Spinal cord (tissue), 10 donors: ENCODE results near the gene SNX32. TPM values are rescaled to one million over a fixed set of nuclear protein-coding genes. Genes with fewer than 3 reads are reported as not detected.
A peak's percentile ranks its signal among the peaks of the same experiment; 100 is the strongest.

ENCODE experiments used
- DNase-seq, 6 donors: peaks; one replicate each; pipeline versions ENCODE4 v3.0.0 to v3.0.0-alpha.2; 2013 to 2015; ENCODE audit warnings: low spot score in 6 of 6, low read depth in 4 of 6
- H3K27ac ChIP-seq: one replicate; pipeline ENCODE4 v1.5.1; 2013; ENCODE audit warnings: low read depth, low read length, control low read depth
- H3K27me3 ChIP-seq: one replicate; pipeline ENCODE4 v1.6.1; 2013; ENCODE audit warnings: low read length; ENCODE audit not compliant: control insufficient read depth, insufficient read depth
- H3K36me3 ChIP-seq: one replicate; pipeline ENCODE4 v1.6.1; 2013; ENCODE audit warnings: low read length; ENCODE audit not compliant: control insufficient read depth, insufficient read depth
- H3K4me1 ChIP-seq: one replicate; pipeline ENCODE4 v1.6.1; 2013; ENCODE audit warnings: low read length; ENCODE audit not compliant: control insufficient read depth, insufficient read depth
- H3K4me3 ChIP-seq: one replicate; pipeline ENCODE4 v1.5.1; 2013; ENCODE audit warnings: low read depth, low read length, control low read depth
- H3K9me3 ChIP-seq: one replicate; pipeline ENCODE4 v1.6.1; 2013; ENCODE audit warnings: low read length; ENCODE audit not compliant: control insufficient read depth, insufficient read depth
- WGBS: methylation state at CpG from one replicate; pipeline ENCODE4 v1.1.5; 2013; ENCODE audit warnings: missing lambda C conversion rate; ENCODE audit not compliant: insufficient coverage; 5-methylcytosine and 5-hydroxymethylcytosine counted together
- long read RNA-seq, 4 donors: transcript quantifications; one replicate each; lab custom pipeline, GENCODE V29; 2026
- polyA plus RNA-seq, 2 donors: library from polyadenylated mRNA; unstranded; fragments of 120-200 nt; gene quantifications; one replicate each; pipeline ENCODE4 v1.2.1, GENCODE V29; 2013; ENCODE audit not compliant: insufficient read length in 2 of 2
- total RNA-seq, 2 donors: library from RNA; depleted of rRNA in 1 of 2; stranded (reverse); fragments of 120-200 nt in 1 of 2; fragments of >200 nt in 1 of 2; gene quantifications; one replicate each; pipeline versions ENCODE4 v1.2.3 to v1.2.4, GENCODE V29; 2013 to 2014
- donor health status: healthy.

Gene SNX32
- total RNA-seq (1 to 10 TPM; 3.3 to 4.0 TPM), polyA plus RNA-seq (10 to 100 TPM in 1 of 2 donors, 1 to 10 TPM in 1; 9.7 to 22.1 TPM)
- long read RNA-seq, donor 1, partial matches to known transcripts, result 5 of 6 reads
- long read RNA-seq, donor 1, other reads (novel, unspliced or antisense), result 0 of 6 reads
- long read RNA-seq, donor 2, partial matches to known transcripts, result 608 of 619 reads
- long read RNA-seq, donor 2, other reads (novel, unspliced or antisense), result 10 of 619 reads
- long read RNA-seq, donor 3, partial matches to known transcripts, result 0 of 1 reads
- long read RNA-seq, donor 3, other reads (novel, unspliced or antisense), result 0 of 1 reads
- long read RNA-seq, donor 4, partial matches to known transcripts, result 2,701 of 2,701 reads
- long read RNA-seq, donor 4, other reads (novel, unspliced or antisense), result 0 of 2,701 reads

DNA sequence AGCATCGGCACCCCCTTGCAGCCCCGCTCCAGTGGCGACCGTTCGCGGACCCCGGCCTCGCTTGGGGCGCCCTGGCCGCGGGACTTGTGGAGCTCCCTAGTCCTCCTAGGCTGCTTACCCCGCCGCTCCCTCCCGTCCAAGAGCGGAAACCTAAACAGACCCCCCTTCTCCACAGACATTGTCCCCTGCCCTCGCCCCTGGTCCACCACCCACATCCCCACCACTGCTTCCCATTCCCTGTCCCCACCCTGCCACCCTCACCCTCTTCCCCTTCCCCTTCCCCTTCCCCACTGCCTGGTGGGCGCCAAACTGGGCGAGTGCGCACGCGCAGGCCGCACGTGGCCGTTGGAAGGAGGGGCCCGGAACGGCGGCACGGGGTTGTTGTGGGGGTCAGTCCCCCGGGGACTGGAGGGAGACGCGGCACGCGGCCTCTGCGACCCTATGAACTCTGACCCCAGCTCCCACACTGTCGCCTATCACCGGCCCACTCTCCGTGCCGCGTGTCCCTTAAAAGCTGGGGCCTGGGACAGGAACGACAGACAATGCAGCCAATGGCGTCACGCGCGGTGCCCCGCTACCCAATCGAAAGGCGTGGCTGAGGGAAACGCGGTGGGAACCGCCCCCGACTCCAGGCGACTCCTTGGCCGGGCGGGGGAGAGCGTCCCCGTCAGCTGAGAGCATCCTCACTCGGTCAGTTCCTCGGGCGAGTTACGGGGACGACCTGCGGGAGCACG lies at the start of gene SNX32:
TSS of gene SNX32 (plus strand) at position 667 of the 734 bp plus-strand sequence. CDS start 103 bp downstream, outside the sequence.
- Histone ChIP-seq H3K4me3 (peak within 1 kb of the TSS; percentile 96), H3K27ac (peak within 1 kb of the TSS; percentile 76), H3K27me3 (no peaks in the 10 kb centered on the region), H3K9me3 (no peaks in the 10 kb centered on the region), H3K4me1 (peaks cover 15% of the 10 kb centered on the region), H3K36me3 (no peaks in the 10 kb centered on the region)
- peak; percentile 89 to 99 (median 92) for DNase-seq
- under 1% methylated on average over 62 of the region's 63 CpGs for WGBS

DNA sequence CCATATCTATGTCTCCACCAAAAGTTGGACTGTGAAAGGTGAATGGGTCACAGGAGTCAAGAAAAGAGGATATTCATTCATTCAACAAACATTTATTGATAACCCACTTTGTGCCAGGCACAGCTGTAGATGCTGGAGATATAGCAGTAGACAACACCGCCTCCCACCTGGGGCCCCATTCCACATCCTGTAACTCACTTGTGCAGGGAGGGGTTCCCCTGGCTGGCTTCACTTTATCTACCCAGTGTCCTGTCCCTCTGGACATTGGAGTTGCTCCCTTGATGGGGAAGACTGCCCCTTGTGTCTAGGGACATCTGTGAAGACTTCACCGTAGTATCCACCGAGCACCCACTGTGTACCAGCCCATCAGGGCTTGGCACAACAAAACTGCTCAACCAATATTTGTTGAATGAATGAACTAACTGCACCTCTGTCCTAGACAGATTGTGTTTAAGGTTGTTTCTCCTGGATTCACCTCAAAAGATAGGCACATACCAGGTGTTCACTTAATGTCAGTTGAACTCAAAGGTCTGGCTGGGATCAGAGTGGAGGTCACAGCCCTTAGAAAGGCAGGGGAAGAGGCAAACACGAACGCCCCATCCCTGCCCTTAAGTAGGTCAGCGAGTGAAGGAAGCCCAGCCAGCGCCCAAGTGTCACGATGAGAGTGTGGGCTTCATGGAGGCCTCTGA lies 48.3 kb upstream of the SNX32 start:
- Histone ChIP-seq H3K36me3 (no peaks in the 10 kb centered on the region), H3K4me1 (peaks cover 40% of the 10 kb centered on the region), H3K27ac (no peak overlapping the region), H3K27me3 (peaks cover 47% of the 10 kb centered on the region), H3K4me3 (no peak overlapping the region), H3K9me3 (no peaks in the 10 kb centered on the region)
- WGBS, result 28% methylated on average over 5 of the region's 8 CpGs
- DNase-seq, result no peak

DNA sequence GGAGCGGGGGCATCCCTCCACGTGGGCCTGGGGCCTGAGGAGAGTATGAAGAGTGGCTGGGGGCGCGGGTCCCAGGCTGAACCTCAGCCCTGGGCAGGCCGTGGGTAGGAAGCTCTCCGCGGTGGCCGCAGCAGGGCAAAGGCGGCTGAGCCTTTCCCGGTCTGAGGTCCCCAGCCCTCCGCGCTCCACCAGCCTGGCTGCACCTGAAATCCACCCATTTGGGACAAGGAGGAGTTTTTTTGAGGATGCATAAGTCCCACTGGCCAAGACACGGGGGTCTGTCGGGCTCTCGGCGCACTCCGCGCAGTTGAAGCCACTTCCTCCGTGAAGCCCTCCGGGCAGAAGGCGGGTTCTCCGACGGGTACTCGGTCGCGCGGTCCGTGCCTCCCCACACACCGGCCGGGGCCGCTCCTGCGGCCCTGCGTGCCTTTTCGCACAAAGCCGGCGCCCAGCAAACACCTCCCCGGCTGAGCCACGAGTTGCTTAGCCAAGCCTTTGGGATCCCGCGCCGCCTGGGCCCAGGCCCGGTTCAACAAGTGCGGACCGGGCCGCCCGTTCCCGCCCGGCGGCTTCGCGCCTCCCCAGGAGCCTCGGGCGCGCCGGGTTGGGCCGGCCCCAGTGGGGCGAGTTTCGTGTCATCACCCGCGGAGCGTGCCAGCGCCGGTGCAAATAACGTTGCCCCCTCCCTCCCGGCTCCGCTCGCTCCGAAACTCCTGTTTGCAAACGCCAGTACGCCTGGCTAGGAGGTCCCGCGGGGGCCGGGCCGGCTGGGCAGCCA lies 47.6 kb upstream of the SNX32 start:
- no peak overlapping the region for H3K4me3 ChIP-seq
- WGBS, result 6% methylated on average over 74 of the region's 74 CpGs
- H3K36me3 ChIP-seq, result no peaks in the 10 kb centered on the region

GRCh38 chr11:65786786-65787636 lies 46.8 kb upstream of the SNX32 start, which contains the start of gene OVOL1:
Gene OVOL1, plus strand, starts transcription at chr11:65787063. Its CDS starts 311 bp downstream, at chr11:65787374.
- no peaks in the 10 kb centered on the region for H3K36me3 ChIP-seq
- H3K9me3 ChIP-seq, result no peaks in the 10 kb centered on the region
- H3K27me3 ChIP-seq, result peaks cover 52% of the 10 kb centered on the region
- H3K4me3 ChIP-seq, result no peak within 1 kb of the TSS
- DNase-seq, result peak in 1 of 6 donors; percentile 6
- WGBS, result under 1% methylated on average over 98 of the region's 112 CpGs
- H3K4me1 ChIP-seq, result peaks cover 31% of the 10 kb centered on the region
- no peak within 1 kb of the TSS for H3K27ac ChIP-seq

More for the DNA sequence above, 47.6 kb upstream of the SNX32 start:
- DNase-seq, result no peak
- H3K27ac ChIP-seq, result no peak overlapping the region
- H3K9me3 ChIP-seq, result no peaks in the 10 kb centered on the region
- peaks cover 39% of the 10 kb centered on the region for H3K4me1 ChIP-seq
- H3K27me3 ChIP-seq, result peaks cover 50% of the 10 kb centered on the region

GRCh38 chr11:65787649-65788622 lies 45.8 kb upstream of the SNX32 start:
- H3K4me3 ChIP-seq, result no peak overlapping the region
- whole genome bisulfite sequencing, result under 1% methylated on average over 50 of the region's 64 CpGs
- DNase-seq, result peak in 1 of 6 donors; percentile 23
- H3K36me3 ChIP-seq, result no peaks in the 10 kb centered on the region
- peaks cover 27% of the 10 kb centered on the region for H3K4me1 ChIP-seq
- H3K27ac ChIP-seq, result no peak overlapping the region
- H3K9me3 ChIP-seq, result no peaks in the 10 kb centered on the region
- peaks cover 59% of the 10 kb centered on the region for H3K27me3 ChIP-seq

DNA sequence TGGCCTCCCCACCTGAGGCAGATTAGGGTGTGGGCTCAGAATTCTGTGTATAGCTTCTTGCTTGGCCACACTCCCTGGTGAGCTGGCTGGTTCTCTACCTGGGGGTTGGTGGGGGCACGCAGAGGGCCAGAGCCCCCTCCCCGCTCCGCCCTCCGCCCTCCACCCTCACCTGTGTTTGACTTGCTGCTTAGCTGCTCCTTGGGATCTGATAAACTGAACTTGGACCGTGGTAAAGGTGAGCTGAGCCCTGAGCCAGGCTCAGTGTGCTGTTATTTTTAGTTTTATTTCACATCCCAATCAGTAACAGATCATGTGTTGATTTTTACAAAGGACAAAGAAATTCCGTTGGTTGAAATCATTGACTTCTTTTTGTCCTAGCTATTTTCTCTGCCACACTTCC lies 44.9 kb upstream of the SNX32 start:
- 80% methylated on average over 1 of the region's 6 CpGs for WGBS
- Histone ChIP-seq H3K27ac (no peak overlapping the region), H3K27me3 (peaks cover 64% of the 10 kb centered on the region), H3K4me1 (peaks cover 27% of the 10 kb centered on the region), H3K9me3 (no peaks in the 10 kb centered on the region), H3K4me3 (no peak overlapping the region), H3K36me3 (no peaks in the 10 kb centered on the region)
- no peak for DNase-seq

GRCh38 chr11:65789230-65790103 lies 44.3 kb upstream of the SNX32 start:
- no peak overlapping the region for H3K4me3 ChIP-seq
- H3K4me1 ChIP-seq, result peaks cover 22% of the 10 kb centered on the region
- no peaks in the 10 kb centered on the region for H3K36me3 ChIP-seq
- peaks cover 64% of the 10 kb centered on the region for H3K27me3 ChIP-seq
- DNase-seq, result no peak
- no peak overlapping the region for H3K27ac ChIP-seq
- H3K9me3 ChIP-seq, result no peaks in the 10 kb centered on the region
- 87% methylated on average over 7 of the region's 14 CpGs for WGBS
